HL-60 (cell line): ENCODE measurements around the gene UCP2.

ENCODE experiments used
- DNase-seq, 2 experiments: peaks; one replicate each; pipeline ENCODE4 v3.0.0-alpha.2; 2010 to 2020; ENCODE audit warnings: low read depth in 1 of 2, low spot score in 1 of 2
- H3K27ac ChIP-seq: fragments of 250-450 bp; sonication (Bioruptor Pico); replicated peaks from 2 replicates; pipeline ENCODE4 v1.5.1; 2020; ENCODE audit warnings: mild to moderate bottlenecking, moderate library complexity
- H3K27me3 ChIP-seq: fragments of 250-450 bp; sonication (Bioruptor Pico); 2 replicates; pipeline ENCODE4 v1.5.1; 2021; ENCODE audit warnings: mild to moderate bottlenecking, moderate library complexity; ENCODE audit not compliant: insufficient read depth, poor library complexity, severe bottlenecking
- H3K4me3 ChIP-seq: replicated peaks from 2 replicates; pipeline ENCODE4 v1.5.1; 2011; ENCODE audit warnings: mild to moderate bottlenecking, control low read depth, low read length; ENCODE audit not compliant: insufficient read depth
- GABPA ChIP-seq: IDR thresholded peaks from 2 replicates; pipeline ENCODE4 v1.6.1; 2012; ENCODE audit warnings: low read depth
- POLR2AphosphoS5 ChIP-seq: IDR thresholded peaks from 2 replicates; pipeline ENCODE4 v1.6.1; 2012; ENCODE audit warnings: low read depth
- REST ChIP-seq: IDR thresholded peaks from 2 replicates; pipeline ENCODE4 v1.6.1; 2012; ENCODE audit warnings: low read depth; ENCODE audit not compliant: insufficient replicate concordance
- SPI1 ChIP-seq: IDR thresholded peaks from 2 replicates; pipeline ENCODE4 v1.6.1; 2012; ENCODE audit warnings: low read depth, mild to moderate bottlenecking, borderline replicate concordance
- TF ChIP-seq, protein P1 (sequence below): IDR thresholded peaks from one replicate; pipeline ENCODE4 v1.5.1; 2011; ENCODE audit warnings: low read length, control low read depth, inconsistent platforms; ENCODE audit not compliant: insufficient read depth

The UCP2 gene

DNA sequence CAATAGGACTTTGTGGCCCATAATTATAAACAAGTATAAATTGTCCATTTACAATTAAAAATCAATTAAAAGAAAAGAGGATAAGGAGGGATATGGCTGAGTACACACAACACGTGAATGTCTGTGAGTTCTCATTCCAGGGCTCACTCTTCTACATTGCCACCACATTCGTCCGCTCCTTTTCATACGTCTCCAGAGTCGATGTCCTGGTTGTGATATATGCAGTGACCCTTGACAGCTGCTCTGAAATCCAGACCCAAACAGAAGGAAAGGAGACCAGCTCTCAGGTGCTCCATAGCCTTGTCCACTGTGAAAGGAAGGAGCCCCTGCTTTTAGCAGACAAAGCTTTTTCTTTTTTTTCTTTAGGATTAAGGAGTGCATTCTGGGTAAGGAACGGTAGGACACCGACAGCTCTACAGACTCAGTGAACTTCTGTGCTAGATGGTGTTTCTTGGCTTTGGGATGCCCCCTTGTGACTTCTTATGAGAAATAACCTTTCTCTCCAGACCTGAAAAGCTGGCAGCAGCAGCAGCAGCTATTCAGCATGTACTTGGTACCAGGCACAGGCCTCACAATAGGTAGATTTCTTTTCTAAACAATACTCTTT is 51.5 kb downstream of the UCP2 start:
- Histone ChIP-seq H3K4me3 (no peak overlapping the region), H3K27me3 (no peaks in the 10 kb centered on the region), H3K27ac (no peak overlapping the region)
- DNase-seq = peak; percentile 27 to 61
- TF ChIP-seq REST (no peak), POLR2AphosphoS5 (no peak), GABPA (no peak), SPI1 (no peak)
- TF ChIP-seq, protein P1, sequence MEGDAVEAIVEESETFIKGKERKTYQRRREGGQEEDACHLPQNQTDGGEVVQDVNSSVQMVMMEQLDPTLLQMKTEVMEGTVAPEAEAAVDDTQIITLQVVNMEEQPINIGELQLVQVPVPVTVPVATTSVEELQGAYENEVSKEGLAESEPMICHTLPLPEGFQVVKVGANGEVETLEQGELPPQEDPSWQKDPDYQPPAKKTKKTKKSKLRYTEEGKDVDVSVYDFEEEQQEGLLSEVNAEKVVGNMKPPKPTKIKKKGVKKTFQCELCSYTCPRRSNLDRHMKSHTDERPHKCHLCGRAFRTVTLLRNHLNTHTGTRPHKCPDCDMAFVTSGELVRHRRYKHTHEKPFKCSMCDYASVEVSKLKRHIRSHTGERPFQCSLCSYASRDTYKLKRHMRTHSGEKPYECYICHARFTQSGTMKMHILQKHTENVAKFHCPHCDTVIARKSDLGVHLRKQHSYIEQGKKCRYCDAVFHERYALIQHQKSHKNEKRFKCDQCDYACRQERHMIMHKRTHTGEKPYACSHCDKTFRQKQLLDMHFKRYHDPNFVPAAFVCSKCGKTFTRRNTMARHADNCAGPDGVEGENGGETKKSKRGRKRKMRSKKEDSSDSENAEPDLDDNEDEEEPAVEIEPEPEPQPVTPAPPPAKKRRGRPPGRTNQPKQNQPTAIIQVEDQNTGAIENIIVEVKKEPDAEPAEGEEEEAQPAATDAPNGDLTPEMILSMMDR = no peak

DNA sequence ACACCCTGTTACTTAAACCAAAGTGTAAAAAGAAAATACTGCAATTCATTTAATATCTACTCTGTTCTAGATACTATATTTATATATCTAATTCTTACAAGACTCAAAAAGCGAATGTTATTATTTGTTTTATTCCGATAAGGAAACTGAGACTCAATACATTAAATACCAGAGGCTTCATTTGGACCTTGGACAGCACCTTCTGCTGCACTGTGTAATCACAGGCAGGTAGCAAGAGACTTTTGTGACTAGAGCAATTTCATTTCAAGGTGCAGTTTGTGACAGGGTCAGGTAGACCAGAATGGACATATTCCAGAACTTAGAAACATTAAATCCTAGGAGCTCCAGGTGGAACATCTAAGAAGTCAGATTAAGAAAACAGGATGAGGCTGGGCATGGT is 53.3 kb downstream of the UCP2 start:
- TF ChIP-seq REST = peak; percentile 74
- no peak for TF ChIP-seq POLR2AphosphoS5
- Histone ChIP-seq H3K27me3 (no peaks in the 10 kb centered on the region), H3K27ac (no peak overlapping the region), H3K4me3 (no peak overlapping the region)
- DNase-seq = no peak
